COR-L47 (cell line): ENCODE data around the gene CSNK1G2.
"Not testable (repeated sequence)": the region's sequence is repeated elsewhere in the genome, so short reads cannot be mapped to it uniquely, and the experiment has no call there.

Experiments
- DNase-seq: peaks from one replicate; lab custom pipeline; 2025; lab: John Stamatoyannopoulos, UW

CSNK1G2 gene

DNA sequence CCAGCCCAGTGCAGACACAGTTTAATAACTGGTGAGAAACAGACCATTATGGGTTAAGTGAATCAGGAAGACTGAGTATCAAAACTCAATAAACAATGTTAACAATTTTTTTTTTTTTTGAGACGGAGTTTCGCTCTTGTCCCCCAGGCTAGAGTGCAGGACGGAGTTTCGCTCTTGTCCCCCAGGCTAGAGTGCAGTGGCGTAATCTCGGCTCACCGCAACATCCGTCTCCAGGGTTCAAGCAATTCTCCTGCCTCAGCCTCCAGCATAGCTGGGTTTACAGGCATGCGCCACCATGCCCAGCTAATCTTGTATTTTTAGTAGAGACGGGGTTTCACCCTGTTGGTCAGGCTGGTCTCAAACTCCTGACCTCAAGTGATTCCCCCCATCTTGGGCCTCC, 47.5 kb downstream of the CSNK1G2 start:
- DNase-seq: not testable (repeated sequence)

DNA sequence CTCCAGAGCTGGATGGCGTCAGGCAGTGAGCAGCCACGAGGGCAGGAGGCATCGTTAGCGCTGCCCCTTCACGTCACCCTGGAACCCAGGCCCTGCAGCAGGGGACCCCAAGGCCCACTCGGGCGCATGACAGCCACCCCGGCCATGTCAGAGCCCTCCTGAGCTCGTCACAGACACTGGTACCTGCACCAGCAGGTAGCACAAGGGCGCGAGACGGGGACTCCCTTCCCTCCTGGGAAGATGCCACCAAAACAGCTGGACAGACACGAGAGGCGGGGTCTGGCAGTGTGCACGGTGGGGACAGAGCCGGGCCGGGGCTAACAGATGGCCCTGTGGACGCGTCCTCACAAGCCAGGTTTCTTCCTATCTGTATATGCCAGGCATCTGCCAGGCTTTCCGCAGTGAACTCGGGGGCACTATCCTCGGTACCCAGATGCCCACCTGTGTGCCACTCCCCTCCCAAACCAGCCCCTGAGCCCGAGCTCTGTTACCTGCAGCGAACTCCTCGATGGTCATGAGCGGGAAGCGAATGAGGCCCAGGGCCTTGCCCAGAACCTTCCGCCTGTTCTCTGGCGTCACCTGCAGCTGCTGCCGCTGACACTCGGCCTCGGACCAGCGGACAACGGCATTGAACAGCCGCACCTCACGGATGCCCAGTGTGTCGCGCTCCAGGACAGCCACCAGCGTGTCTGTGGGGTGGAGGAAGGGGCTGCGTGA, 48.7 kb downstream of the CSNK1G2 start:
- no peak for DNase-seq

GRCh38 chr19:1990230-1991017, 49.5 kb downstream of the CSNK1G2 start:
- DNase-seq: no peak

GRCh38 chr19:1991018-1991913, 50.3 kb downstream of the CSNK1G2 start:
- DNase-seq: no peak

GRCh38 chr19:1992759-1993260, 51.8 kb downstream of the CSNK1G2 start:
- no peak for DNase-seq

DNA sequence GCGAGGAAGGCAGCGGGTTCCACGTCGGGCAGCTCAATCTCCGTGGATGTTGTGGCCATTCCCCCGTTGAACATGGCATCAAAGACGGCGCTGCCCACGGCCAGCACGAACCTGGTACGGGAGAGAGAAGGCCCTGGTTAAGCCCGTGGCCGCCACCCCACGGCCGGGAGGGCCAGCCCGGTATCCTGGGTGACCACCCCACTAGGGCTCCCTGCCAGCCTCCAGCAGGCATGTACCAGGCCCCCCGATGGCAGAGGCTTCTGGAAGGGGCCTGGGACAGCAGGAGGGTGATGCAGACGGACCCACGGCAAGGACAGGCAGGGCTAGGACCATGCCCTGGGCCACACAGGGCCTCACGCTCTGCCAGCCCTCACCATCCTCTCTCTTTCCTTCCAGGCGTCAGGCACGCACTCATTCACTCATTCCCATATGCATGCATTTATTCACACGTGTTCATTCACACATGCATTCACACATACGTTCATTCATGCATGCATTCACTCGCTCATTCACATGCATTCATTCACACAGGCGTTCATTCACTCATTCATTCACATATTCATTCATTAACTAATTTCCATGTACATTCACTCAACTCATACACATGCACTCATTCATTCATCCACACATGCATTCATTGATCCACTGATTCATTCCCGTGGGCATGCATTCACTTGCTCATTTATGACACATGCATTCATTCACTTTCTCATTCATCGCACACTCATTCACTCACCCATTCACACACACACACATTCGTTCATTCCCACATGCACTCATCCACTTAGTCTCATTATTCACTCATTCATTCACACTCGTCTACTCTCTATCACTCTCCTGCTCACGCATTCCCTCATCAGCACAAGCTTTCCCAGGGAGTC, 56.6 kb downstream of the CSNK1G2 start:
- DNase-seq: no peak

GRCh38 chr19:1998712-1999708, 58.0 kb downstream of the CSNK1G2 start:
- no peak for DNase-seq

DNA sequence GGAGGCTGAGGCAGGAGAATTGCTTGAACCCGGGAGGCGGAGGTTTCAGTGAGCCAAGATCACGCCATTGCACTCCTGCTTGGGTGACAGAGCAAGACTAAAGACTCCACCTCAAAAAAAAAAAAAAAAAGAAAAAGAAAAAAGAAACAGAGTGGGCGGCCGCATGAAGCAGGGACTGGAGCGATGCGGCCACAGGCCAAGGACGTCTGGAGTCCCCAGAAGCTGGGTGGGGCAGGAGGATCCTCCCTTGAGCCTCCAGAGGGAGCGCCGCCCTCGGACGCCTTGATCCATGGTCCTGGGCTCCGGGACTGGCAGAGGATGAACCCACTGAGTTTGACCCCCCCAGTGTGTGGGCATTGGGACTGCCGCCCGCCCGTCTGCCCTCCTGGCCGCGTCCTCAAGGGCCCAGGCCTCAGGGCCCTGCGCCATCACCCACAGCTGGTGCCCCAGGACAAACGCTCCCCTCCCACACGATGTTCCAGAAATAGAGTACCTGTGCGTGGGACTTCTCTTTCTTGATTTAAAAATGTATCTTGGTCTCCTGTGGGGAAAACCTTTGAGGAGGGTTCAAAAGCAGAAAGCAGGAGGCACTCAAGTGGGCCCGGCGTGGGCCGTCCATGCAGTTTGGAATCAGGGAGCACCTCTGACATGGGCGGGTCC, 59.0 kb downstream of the CSNK1G2 start:
- no peak for DNase-seq

- no peak for DNase-seq
Observed at GRCh38 chr19:2003874-2004273, 62.9 kb downstream of the CSNK1G2 start.

- DNase-seq: no peak
Observed at GRCh38 chr19:2010135-2010668, 69.2 kb downstream of the CSNK1G2 start.

- no peak for DNase-seq
Observed at GRCh38 chr19:2011169-2011568, 70.2 kb downstream of the CSNK1G2 start.

GRCh38 chr19:2012941-2013682, 72.1 kb downstream of the CSNK1G2 start:
- DNase-seq: no peak

DNA sequence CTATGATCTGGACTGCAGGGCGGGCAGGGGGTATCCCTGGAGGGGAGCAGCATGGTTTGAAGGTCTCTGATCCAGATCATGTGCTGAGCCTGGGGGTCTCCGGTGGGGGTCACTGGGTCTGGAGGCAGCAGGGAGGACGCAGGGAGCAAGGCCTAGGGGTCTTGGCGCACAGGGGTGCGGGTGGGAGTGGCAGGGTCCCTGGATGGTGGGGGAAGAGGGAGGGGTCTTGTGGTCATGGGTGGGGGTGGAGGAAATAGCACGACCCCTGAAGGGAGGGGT, 72.7 kb downstream of the CSNK1G2 start:
- no peak for DNase-seq

- DNase-seq: no peak
Observed at GRCh38 chr19:2014131-2014571, 73.2 kb downstream of the CSNK1G2 start.

GRCh38 chr19:2014731-2015607, 74.0 kb downstream of the CSNK1G2 start:
- peak; percentile 28 for DNase-seq

DNA sequence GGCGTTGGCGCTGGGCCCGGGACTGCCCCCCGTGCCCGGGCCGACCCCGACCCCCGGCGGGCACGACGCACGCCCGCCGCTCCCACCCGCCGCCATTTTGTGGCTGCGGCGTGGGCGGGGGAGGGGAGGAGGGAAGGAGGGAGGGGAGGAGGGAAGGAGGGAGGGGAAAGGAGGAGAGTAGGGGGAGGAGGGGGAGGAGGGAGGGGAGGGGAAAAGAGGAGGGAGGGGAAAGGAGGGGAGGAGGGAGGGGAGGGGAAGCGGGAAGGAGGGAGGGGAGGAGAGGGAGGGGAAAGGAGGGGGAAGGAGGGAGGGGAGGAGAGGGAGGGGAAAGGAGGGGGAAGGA, 74.6 kb downstream of the CSNK1G2 start, which contains the start of gene BTBD2:
TSS of gene BTBD2 (minus strand) at position 107 of the 343 bp plus-strand sequence. CDS start at position 96, 11 bp downstream.
- DNase-seq: peak; percentile 34

GRCh38 chr19:2016041-2016807, 75.3 kb downstream of the CSNK1G2 start:
- peak; percentile 41 for DNase-seq
